ENCODE measurements around the gene FBXO31. TPM values are rescaled to one million over a fixed set of nuclear protein-coding genes. Genes with fewer than 3 reads are reported as not detected.

The FBXO31 gene
- total RNA-seq, 2 donors from 2014 or later = 21.9 to 29.1 TPM

DNA sequence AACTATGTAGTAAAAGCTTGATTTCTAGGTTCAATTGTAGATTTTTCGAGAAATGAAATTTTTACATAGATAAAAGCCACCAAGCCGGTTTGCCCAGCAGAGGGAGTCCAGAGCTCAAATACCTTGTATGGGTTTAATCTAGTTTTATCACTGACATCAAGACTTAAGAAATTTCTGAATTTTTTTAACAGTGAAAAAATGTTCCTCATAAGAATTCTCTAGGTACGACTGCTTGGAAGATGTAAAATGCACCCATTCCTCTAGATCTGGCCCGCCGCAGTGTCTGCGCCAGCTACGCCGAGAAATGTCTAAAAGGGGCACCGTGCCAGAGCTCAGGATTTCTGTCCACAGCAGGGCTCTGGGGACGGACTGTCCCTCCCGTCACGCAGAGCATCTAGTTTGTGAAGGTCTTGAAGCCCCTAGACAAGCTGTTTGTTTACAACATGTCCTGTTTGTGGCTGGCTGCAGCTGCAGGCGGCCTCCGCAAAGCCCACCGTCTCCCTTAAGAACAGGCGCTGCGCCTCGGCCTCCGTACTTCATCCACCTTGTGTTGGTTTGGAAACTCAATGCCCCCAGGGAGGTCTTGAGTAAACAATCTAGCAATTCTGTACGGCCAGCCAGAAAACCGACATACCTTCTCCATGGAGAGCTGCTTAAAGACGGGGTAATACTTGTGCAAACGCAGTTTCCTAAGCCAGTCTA is 33.4 kb upstream of the FBXO31 start:
- Mint-ChIP-seq H3K27ac (no peak overlapping the region), H3K27me3 (no peaks in the 10 kb centered on the region), H3K9me3 (no peaks in the 10 kb centered on the region), H3K4me3 (no peak overlapping the region), H3K4me1 (no peaks in the 10 kb centered on the region), H3K36me3 (ENCODE audit: low read depth) (peaks cover 49% of the 10 kb centered on the region)
- no peak for ATAC-seq (replicated peaks)

DNA sequence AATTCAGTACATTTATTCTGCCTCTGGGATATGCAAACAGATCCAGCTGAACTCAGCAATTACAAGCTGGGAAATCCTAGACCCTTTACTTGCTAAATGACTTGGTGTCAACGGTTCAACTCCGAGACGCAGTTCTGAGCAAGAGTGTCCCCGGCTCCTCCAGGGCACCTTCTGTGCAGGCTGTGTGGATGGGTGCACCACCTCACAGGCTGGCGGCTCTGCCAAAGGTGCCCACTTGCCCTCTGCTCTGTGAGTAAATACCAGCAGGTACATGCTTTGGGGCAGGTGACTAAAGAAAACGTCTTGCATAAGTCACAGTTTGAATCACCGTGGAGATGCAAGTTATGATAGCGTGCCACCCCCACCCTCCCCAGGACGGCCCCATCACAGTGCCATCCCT is 31.9 kb upstream of the FBXO31 start:
- Mint-ChIP-seq H3K36me3 (ENCODE audit: low read depth) (peaks cover 47% of the 10 kb centered on the region), H3K9me3 (no peaks in the 10 kb centered on the region), H3K27ac (no peak overlapping the region), H3K4me1 (no peaks in the 10 kb centered on the region), H3K4me3 (no peak overlapping the region), H3K27me3 (no peaks in the 10 kb centered on the region)
- no peak for ATAC-seq (replicated peaks)

DNA sequence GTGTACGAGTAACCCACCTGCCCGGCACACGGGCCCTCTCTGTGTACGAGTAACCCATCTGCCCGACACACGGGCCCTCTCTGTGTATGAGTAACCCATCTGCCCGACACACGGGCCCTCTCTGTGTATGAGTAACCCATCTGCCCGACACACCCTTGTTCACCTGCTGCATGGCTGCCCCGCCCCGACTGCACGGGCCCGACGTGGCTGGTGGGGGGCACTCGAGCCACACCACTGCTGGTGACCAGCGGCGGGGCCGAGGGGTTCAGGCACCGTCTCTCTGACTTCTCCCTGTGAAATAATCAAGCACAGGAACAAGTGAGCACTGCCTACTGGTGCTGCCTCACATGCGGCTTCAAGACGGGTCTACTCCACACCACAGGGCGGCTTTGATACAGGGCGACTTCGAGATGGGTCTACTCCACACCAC is 30.7 kb upstream of the FBXO31 start:
- H3K36me3 Mint-ChIP-seq (ENCODE audit: low read depth) = peaks cover 44% of the 10 kb centered on the region
- no peak overlapping the region for H3K4me3 Mint-ChIP-seq
- H3K27ac Mint-ChIP-seq = no peak overlapping the region
- H3K9me3 Mint-ChIP-seq = no peaks in the 10 kb centered on the region
- ATAC-seq (replicated peaks) = peak; percentile 85
- no peaks in the 10 kb centered on the region for H3K4me1 Mint-ChIP-seq
- no peaks in the 10 kb centered on the region for H3K27me3 Mint-ChIP-seq

DNA sequence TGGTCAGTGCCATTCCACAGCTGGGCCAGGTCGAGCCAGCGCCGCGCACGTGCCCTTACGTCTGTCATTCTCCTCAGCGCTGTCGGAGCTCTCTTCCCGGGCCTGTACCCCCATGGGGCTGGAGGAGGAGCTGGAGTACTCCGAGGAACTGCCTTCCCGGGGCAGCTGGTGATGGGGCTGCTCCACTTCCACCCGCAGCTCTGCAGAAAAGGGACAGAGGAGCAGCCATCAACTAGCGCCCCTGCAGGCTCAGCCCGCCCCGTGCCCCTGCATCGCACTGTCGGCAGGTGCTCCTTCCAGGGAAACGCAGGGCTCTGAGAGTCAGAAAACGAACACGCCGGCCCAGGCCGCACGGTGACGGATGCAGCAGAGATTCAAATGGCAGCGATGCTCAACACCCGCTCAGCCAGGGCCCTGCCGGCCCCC is 29.4 kb upstream of the FBXO31 start:
- no peak for ATAC-seq (replicated peaks)
- Mint-ChIP-seq H3K27ac (no peak overlapping the region), H3K4me1 (peaks cover 5% of the 10 kb centered on the region), H3K27me3 (no peaks in the 10 kb centered on the region), H3K9me3 (no peaks in the 10 kb centered on the region), H3K36me3 (ENCODE audit: low read depth) (peaks cover 44% of the 10 kb centered on the region), H3K4me3 (no peak overlapping the region)

DNA sequence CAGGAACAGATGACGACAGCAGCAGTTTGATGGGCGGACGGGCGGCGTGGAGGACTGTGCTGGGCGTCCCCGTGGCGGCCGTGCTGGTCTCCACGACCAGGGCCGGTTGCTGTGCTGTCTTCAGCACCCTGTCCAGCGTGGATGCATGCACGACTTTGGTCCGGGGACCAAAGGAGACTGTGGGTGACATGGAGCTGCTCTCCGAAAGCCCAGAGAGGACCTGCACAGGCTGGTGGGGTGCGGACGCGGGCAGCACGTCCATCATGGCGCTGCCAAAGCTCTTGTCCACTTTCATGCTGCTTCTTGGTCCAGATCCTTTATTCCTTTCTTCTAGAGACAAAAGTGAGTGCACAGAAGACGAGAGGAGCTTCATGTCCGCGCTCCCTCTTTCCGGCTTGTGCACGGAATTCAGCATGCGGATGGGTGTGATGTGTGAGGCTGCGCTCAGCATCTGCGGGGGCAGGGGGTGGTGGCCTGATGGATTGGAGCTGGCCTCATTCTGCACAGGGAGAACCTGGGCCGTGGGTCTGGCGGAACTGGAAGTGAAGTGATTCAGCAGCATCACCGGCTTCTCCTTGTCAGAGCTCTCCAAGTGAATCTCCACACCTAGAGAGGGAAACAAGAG is 28.9 kb upstream of the FBXO31 start:
- Mint-ChIP-seq H3K27me3 (no peaks in the 10 kb centered on the region), H3K9me3 (no peaks in the 10 kb centered on the region), H3K36me3 (ENCODE audit: low read depth) (peaks cover 50% of the 10 kb centered on the region), H3K4me3 (no peak overlapping the region), H3K4me1 (peaks cover 5% of the 10 kb centered on the region), H3K27ac (no peak overlapping the region)
- no peak for ATAC-seq (replicated peaks)

DNA sequence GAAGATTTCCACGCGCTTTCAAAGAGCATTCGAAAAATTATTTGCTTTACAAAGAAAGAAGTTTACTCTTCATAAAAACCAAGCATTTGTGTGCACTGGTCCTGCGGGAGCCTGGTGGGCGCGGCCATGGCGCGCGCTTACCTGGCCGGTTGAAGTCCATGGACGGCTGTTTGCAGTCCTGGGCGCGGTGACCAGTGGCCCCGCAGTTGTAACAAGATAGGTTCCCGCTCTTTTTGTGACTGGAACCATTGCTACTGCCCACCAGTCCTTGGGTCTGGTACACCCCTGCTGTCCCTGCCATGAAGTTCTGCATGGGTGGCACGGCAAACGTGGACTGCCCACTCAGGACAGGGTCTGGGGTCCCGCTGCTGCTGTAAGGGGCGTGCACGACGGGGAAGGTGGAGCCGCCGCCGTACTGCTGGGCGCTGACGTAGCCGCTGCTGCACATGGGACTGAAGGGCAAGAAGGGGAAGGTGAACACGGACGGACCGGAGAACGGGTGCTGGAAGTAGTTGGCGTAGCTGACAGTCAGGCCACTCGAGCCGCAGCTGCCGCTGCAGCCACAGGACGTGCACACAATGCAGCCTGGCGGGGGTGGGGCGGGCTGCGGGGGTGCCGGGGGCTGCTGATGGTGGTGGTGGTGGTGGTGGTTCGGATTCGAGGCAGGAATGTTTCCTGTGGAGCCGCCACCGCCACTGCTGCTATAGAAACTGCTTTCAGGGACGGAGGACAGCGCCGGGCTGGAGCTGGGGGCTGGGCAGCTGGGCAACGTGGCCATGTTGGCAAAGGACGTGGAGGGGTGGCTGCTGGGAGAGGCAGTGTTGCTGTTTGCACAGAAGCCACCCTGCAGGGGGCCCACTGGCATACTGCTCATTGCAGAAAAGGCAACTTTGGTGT is 28.0 kb upstream of the FBXO31 start:
- Mint-ChIP-seq H3K9me3 (no peaks in the 10 kb centered on the region), H3K4me3 (no peak overlapping the region), H3K36me3 (ENCODE audit: low read depth) (peaks cover 57% of the 10 kb centered on the region), H3K4me1 (peaks cover 5% of the 10 kb centered on the region), H3K27me3 (no peaks in the 10 kb centered on the region), H3K27ac (no peak overlapping the region)
- ATAC-seq (replicated peaks) = no peak

DNA sequence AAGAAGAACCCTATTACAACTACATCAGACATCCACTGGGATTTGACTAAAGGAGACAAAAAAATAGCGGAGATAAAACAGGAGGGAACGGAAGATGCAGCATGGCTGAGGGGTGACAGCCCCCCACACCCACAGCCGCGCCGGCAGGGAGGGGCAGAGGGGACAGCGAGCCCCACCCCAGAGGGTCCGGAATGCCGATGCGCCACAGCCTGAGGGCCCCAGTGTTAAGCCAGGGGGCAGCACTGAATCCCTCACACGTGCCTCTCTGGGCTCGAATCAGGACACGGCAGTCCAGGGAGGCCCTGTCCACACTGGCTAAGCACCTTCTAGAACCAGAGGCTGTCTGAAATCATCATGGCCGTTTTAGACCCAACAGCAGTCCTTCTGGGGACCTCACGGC is 27.4 kb upstream of the FBXO31 start:
- no peak overlapping the region for H3K27ac Mint-ChIP-seq
- ATAC-seq (replicated peaks) = no peak
- H3K4me1 Mint-ChIP-seq = peaks cover 5% of the 10 kb centered on the region
- no peaks in the 10 kb centered on the region for H3K9me3 Mint-ChIP-seq
- peaks cover 61% of the 10 kb centered on the region for H3K36me3 Mint-ChIP-seq (ENCODE audit: low read depth)
- no peaks in the 10 kb centered on the region for H3K27me3 Mint-ChIP-seq
- no peak overlapping the region for H3K4me3 Mint-ChIP-seq

DNA sequence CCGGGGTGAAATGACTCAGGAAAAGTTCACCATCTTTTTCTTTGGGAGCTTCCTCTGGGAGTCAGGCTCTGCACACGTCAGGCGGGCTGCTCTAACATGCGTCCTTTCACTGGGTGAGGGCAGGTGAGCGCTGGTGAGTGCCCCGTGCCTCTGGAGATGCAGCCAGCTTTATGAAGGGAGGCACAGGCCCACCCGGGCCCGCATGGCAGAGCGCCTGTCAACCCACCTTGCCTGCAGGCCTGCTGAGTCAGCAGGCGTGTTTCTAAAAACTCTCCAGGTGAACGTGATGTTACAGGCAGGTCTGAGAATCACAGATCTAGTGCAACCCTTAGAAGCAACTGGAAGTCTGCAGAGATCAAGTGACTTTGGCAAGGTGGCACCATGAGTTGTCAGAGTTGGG is 27.0 kb upstream of the FBXO31 start:
- Mint-ChIP-seq H3K27ac (no peak overlapping the region), H3K9me3 (no peaks in the 10 kb centered on the region), H3K27me3 (no peaks in the 10 kb centered on the region)

DNA sequence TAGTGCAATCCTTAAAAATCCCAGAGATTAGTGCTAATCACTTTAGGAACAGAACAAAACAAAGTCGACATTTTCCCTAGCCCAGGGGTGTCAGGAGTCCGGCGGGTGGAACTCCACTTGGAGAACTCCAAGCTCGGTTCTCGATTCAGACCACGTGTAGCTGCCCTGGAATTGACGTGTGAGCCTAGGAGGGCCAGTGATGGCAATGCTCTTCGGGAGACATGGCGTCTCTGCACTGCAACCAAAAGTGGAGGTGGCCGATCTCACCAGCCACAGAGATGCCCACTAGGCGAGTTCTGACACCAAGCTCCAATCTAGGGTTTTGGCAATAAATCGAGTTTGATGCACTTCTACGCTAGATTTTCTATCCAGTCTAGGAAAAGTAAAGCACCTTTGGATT is 26.2 kb upstream of the FBXO31 start:
- Mint-ChIP-seq H3K36me3 (ENCODE audit: low read depth) (peaks cover 61% of the 10 kb centered on the region), H3K4me1 (peaks cover 5% of the 10 kb centered on the region), H3K9me3 (no peaks in the 10 kb centered on the region), H3K27ac (no peak overlapping the region), H3K4me3 (no peak overlapping the region), H3K27me3 (no peaks in the 10 kb centered on the region)
- ATAC-seq (replicated peaks) = no peak

More for the DNA sequence above, 27.0 kb upstream of the FBXO31 start:
- peaks cover 5% of the 10 kb centered on the region for H3K4me1 Mint-ChIP-seq
- ATAC-seq (replicated peaks) = no peak
- H3K4me3 Mint-ChIP-seq = no peak overlapping the region
- peaks cover 61% of the 10 kb centered on the region for H3K36me3 Mint-ChIP-seq (ENCODE audit: low read depth)

DNA sequence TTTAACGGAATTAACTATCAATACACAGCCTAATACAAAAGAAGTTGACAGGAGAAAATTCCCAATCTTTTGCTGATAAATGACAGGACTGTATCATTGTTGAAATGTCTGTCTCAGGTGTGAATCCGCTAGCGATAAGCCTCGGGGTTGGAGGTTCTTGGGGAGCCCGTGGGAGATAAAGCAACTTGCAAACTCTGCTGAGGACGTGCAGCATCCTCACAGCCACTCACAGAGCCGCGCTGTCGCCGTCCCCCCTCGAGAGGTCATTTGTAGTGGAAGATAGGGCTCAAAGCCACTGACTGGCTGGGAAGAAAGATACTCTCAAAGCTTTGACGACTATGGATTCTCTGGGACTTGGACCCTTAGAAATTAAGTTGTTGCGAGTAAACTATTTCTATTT is 25.6 kb upstream of the FBXO31 start:
- Mint-ChIP-seq H3K27ac (no peak overlapping the region), H3K36me3 (ENCODE audit: low read depth) (peaks cover 67% of the 10 kb centered on the region), H3K4me3 (no peak overlapping the region), H3K9me3 (no peaks in the 10 kb centered on the region), H3K27me3 (no peaks in the 10 kb centered on the region), H3K4me1 (peaks cover 5% of the 10 kb centered on the region)
- no peak for ATAC-seq (replicated peaks)

DNA sequence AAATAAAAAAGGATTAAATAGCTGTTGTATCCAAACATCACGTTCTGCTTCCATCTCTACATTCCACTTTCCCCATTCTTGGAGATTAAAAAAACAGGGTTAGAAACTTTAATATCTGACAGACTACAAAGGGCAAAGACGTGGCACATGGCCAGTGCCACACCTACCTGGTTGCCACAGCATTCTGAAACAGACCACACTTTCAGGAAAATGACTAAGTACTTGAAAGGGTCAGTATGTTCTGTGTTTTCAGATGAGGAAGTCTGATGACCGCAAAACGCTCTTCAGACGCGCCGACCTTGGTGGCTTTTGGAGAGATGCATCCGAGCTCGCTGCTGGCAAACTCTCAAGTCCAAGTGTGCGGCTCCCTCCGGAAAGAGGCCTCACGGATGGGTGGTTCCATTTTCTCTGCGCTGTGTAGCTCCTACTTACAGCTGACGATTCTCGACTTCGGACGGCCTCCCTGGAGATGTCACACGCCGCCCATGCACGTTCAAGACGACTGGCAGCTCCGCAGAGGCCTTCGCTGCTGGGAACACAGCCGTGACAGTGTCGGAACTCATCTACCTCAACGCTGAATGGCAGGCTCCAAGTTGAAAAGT is 24.0 kb upstream of the FBXO31 start:
- no peak overlapping the region for H3K27ac Mint-ChIP-seq
- peak; percentile 77 for ATAC-seq (replicated peaks)
- no peaks in the 10 kb centered on the region for H3K9me3 Mint-ChIP-seq
- H3K27me3 Mint-ChIP-seq = no peaks in the 10 kb centered on the region
- no peak overlapping the region for H3K4me3 Mint-ChIP-seq
- peaks cover 5% of the 10 kb centered on the region for H3K4me1 Mint-ChIP-seq
- peaks cover 71% of the 10 kb centered on the region for H3K36me3 Mint-ChIP-seq (ENCODE audit: low read depth)

DNA sequence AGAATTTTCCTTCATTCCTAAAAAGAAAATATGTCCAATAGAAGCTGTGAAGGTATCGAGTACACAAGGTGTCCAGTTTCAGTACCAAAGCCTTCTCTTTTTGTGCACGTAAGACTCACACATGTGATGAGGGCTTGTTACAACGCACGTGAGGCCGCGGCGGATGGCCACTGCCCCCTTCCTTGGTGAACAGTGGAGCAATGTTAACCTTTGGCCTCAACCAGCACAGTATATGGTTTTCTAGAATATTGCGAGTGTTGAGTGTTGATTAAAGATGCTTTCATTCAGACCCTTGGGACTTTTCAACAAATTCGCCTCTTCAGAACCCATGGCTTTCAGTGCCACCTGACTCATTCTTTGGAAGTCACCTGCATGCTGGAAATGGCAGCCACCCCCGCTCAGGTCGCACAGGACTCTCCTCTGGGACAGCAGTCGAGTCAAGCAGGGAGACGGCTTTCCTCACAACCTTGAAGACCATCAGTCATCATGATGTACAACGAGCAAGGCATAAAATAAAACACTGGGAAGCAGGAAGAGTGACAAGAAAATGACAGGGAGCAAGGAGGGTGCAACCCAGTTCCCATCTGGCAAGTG is 23.0 kb upstream of the FBXO31 start:
- no peak overlapping the region for H3K27ac Mint-ChIP-seq
- no peak for ATAC-seq (replicated peaks)
- no peak overlapping the region for H3K4me3 Mint-ChIP-seq

DNA sequence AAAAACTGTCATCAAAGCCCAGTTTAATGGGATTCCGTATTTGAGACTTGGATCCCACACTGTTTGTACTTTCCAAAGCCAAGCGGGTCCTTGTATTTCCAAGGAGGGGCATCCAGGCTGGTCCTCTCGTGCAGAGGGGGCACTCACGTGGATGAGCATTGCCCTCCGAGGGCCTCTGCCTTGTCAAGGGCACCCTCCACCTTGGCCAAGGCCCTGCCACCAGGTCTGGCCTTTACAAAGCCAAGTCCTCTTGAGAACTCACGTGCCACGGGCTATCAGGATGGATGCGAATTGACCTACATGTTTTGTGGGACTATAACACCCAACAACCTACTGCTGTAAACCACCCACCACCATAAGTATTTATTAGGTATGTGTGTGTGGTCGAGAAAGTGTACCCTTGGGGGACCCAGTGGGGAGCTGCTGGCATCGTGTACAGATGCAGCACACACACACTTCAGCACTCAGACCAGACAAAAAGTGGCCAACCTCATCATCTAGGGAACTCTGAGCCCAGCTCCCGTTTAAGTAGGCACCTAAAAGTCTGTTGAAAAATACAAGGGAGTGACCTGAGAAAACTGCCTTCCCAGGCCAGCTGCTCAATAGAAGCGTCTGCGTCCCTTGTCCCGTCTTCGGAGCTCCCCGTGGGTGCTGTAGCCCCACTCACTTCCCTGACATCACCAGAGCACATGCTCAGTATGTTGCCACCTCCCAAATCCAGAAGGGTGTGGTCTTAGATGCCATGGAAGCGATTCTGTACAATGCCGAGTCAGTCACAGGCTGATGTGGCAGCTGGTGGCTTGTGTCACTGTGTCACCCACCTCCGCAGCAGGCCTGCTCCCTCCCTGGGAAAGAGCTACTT is 21.4 kb upstream of the FBXO31 start:
- ATAC-seq (replicated peaks) = no peak
- H3K4me3 Mint-ChIP-seq = no peak overlapping the region

More for the DNA sequence above, 23.0 kb upstream of the FBXO31 start:
- Mint-ChIP-seq H3K9me3 (no peaks in the 10 kb centered on the region), H3K36me3 (ENCODE audit: low read depth) (peaks cover 76% of the 10 kb centered on the region), H3K27me3 (no peaks in the 10 kb centered on the region), H3K4me1 (peaks cover 5% of the 10 kb centered on the region)

More for the DNA sequence above, 21.4 kb upstream of the FBXO31 start:
- Mint-ChIP-seq H3K27ac (no peak overlapping the region), H3K9me3 (no peaks in the 10 kb centered on the region), H3K4me1 (peaks cover 5% of the 10 kb centered on the region), H3K27me3 (no peaks in the 10 kb centered on the region), H3K36me3 (ENCODE audit: low read depth) (peaks cover 82% of the 10 kb centered on the region)

Data from activated T-helper 17 cell treated with anti-CD3 and anti-CD28 coated beads, Interleukin-2, amount 50 U/mL, for 72 hours (primary cell).